ENCODE results near the gene PBXIP1. TPM values are rescaled to one million over a fixed set of nuclear protein-coding genes. Genes with fewer than 3 reads are reported as not detected.

Gene PBXIP1
- total and polyA plus RNA-seq, 10 of the 15 experiments (the other 5 are each of a cell fraction or from before 2014, with no cell fraction given), result 0.63 to 25.6 (median 15.4) TPM

DNA sequence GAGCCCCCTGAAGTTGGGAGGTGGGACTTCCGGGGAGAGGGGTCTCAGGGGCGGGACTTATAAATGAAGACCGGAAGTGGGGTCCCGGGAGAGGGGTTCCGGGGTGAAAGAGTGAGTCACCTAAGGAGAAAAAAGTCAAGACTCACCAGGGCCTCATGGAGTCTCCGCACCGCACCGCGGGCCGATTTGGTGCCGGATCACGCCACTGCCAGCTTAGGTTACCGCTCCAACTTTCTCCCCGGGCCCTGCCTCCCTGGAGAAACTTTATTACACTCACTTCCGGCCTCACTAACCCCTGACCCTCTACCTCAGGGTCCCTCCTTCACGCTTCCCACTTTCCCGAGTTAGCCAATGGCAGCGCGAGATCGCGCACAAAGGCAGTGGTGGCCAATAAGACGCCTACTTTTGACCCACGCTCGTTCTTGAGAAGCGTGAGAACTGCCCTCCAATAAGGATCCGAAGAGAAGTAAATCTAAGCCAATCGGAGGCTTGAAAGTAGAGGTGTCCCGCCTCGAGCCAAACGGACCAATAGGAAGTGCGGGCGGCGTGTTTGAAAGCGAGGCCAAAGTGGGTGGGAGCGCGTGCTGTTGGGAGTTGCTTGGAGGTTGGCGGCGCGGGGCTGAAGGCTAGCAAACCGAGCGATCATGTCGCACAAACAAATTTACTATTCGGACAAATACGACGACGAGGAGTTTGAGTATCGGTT lies 18.4 kb upstream of the PBXIP1 start, which contains the start of gene CKS1B (continued):
- TF ChIP-seq, protein P1, sequence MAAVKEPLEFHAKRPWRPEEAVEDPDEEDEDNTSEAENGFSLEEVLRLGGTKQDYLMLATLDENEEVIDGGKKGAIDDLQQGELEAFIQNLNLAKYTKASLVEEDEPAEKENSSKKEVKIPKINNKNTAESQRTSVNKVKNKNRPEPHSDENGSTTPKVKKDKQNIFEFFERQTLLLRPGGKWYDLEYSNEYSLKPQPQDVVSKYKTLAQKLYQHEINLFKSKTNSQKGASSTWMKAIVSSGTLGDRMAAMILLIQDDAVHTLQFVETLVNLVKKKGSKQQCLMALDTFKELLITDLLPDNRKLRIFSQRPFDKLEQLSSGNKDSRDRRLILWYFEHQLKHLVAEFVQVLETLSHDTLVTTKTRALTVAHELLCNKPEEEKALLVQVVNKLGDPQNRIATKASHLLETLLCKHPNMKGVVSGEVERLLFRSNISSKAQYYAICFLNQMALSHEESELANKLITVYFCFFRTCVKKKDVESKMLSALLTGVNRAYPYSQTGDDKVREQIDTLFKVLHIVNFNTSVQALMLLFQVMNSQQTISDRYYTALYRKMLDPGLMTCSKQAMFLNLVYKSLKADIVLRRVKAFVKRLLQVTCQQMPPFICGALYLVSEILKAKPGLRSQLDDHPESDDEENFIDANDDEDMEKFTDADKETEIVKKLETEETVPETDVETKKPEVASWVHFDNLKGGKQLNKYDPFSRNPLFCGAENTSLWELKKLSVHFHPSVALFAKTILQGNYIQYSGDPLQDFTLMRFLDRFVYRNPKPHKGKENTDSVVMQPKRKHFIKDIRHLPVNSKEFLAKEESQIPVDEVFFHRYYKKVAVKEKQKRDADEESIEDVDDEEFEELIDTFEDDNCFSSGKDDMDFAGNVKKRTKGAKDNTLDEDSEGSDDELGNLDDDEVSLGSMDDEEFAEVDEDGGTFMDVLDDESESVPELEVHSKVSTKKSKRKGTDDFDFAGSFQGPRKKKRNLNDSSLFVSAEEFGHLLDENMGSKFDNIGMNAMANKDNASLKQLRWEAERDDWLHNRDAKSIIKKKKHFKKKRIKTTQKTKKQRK (IDR thresholded peaks at IDR 0.05; ENCODE audit: low read depth, low read length), result peak; percentile 86
- peak; percentile 98 for TF ChIP-seq NR2C1 (IDR thresholded peaks at IDR 0.05)
- TF ChIP-seq, protein P2, sequence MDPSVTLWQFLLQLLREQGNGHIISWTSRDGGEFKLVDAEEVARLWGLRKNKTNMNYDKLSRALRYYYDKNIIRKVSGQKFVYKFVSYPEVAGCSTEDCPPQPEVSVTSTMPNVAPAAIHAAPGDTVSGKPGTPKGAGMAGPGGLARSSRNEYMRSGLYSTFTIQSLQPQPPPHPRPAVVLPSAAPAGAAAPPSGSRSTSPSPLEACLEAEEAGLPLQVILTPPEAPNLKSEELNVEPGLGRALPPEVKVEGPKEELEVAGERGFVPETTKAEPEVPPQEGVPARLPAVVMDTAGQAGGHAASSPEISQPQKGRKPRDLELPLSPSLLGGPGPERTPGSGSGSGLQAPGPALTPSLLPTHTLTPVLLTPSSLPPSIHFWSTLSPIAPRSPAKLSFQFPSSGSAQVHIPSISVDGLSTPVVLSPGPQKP (IDR thresholded peaks at IDR 0.05; ENCODE audit: low read depth, low read length), result peak; percentile 84
- TF ChIP-seq, protein P3, sequence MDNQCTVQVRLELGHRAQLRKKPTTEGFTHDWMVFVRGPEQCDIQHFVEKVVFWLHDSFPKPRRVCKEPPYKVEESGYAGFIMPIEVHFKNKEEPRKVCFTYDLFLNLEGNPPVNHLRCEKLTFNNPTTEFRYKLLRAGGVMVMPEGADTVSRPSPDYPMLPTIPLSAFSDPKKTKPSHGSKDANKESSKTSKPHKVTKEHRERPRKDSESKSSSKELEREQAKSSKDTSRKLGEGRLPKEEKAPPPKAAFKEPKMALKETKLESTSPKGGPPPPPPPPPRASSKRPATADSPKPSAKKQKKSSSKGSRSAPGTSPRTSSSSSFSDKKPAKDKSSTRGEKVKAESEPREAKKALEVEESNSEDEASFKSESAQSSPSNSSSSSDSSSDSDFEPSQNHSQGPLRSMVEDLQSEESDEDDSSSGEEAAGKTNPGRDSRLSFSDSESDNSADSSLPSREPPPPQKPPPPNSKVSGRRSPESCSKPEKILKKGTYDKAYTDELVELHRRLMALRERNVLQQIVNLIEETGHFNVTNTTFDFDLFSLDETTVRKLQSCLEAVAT (IDR thresholded peaks at IDR 0.05), result 0 out of 2 replicates have a peak, but pooled peaks have one; percentile 21
- peak; percentile 58 for TF ChIP-seq POLR2AphosphoS5 (IDR thresholded peaks at IDR 0.05; ENCODE audit: low read length)
- peak; percentile 67 for TF ChIP-seq MYC (IDR thresholded peaks at IDR 0.05; ENCODE audit: insufficient read depth, insufficient read length, insufficient replicate concordance, low read length, severe bottlenecking)
- no peak for TF ChIP-seq TCF7 (IDR thresholded peaks at IDR 0.05; ENCODE audit: borderline replicate concordance)
- TF ChIP-seq NBN (IDR thresholded peaks at IDR 0.05), result peak; percentile 92
- peak; percentile 45 for TF ChIP-seq HCFC1 (IDR thresholded peaks at IDR 0.05; ENCODE audit: low read length)
- 0 out of 2 replicates have a peak, but pooled peaks have one; percentile 15 for TF ChIP-seq RUNX3 (IDR thresholded peaks at IDR 0.05; ENCODE audit: low read length)
- TF ChIP-seq EGR1 (IDR thresholded peaks at IDR 0.05; ENCODE audit: borderline replicate concordance in 1 of 2, low read depth in 2 of 2, low read length in 2 of 2), result peak in 1 of 2 experiments; percentile 26; a peak in 1 of 3 replicates
- peak; percentile 59; the same call in 1 of the 2 replicates for TF ChIP-seq RB1 (IDR thresholded peaks at IDR 0.05; ENCODE audit: borderline replicate concordance)
- 0 out of 2 replicates have a peak, but pooled peaks have one; percentile 18 for TF ChIP-seq RAD51 (IDR thresholded peaks at IDR 0.05)
- TF ChIP-seq KLF5 (IDR thresholded peaks at IDR 0.05; ENCODE audit: partially characterized antibody), result peak; percentile 70
- peak; percentile 78 for TF ChIP-seq CREM (IDR thresholded peaks at IDR 0.05; ENCODE audit: low read depth)
- peak; percentile 97 for TF ChIP-seq CHD2 (IDR thresholded peaks at IDR 0.05; ENCODE audit: borderline replicate concordance, low read depth, low read length)
- no peak; the same call in 1 of the 2 replicates for TF ChIP-seq JUNB (IDR thresholded peaks at IDR 0.05)
- TF ChIP-seq SUPT20H (IDR thresholded peaks at IDR 0.05; ENCODE audit: borderline replicate concordance, control insufficient read depth, low read depth, low read length), result no peak
- peak; percentile 21 for TF ChIP-seq SIX5 (IDR thresholded peaks at IDR 0.05; ENCODE audit: low read depth, low read length, severe bottlenecking)
- peak; percentile 99 for TF ChIP-seq HDAC2 (IDR thresholded peaks at IDR 0.05)
- TF ChIP-seq SKIL (IDR thresholded peaks at IDR 0.05; ENCODE audit: low read depth, poor library complexity, severe bottlenecking), result peak; percentile 25
